Tibial nerve (tissue), 4 donors: ENCODE data around the gene IRX2. TPM values are rescaled to one million over a fixed set of nuclear protein-coding genes. Genes with fewer than 3 reads are reported as not detected.

ENCODE experiments used
- DNase-seq, 2 donors: peaks; one replicate each; pipeline ENCODE4 v3.0.0-alpha.2; 2019; ENCODE audit warnings: low spot score in 2 of 2
- H3K27ac ChIP-seq, 4 donors: fragments of 200-600 bp; sonication (generic) in 3 of 4; one replicate each; pipeline ENCODE4 v1.5.1; 2017 to 2019; ENCODE audit warnings: mild to moderate bottlenecking in 1 of 4
- H3K27me3 ChIP-seq, 2 donors: fragments of 200-600 bp; sonication (generic) in 1 of 2; one replicate each; pipeline versions ENCODE4 v1.5.1 to v1.6.0; 2017 to 2019
- H3K36me3 ChIP-seq, 3 donors: fragments of 200-600 bp; sonication (generic); one replicate each; pipeline ENCODE4 v1.5.1; 2018 to 2019
- H3K4me1 ChIP-seq, 4 donors: fragments of 200-600 bp; sonication (generic) in 3 of 4; one replicate each; pipeline ENCODE4 v1.5.1; 2017 to 2019
- H3K4me3 ChIP-seq, 4 donors: fragments of 200-600 bp; sonication (generic) in 3 of 4; one replicate each; pipeline ENCODE4 v1.5.1; 2017 to 2019; ENCODE audit warnings: mild to moderate bottlenecking in 1 of 4, moderate library complexity in 1 of 4
- H3K9me3 ChIP-seq, 4 donors: fragments of 200-600 bp; sonication (generic) in 3 of 4; one replicate each; pipeline ENCODE4 v1.5.1; 2017 to 2019
- CTCF ChIP-seq, 5 experiments: fragments of 200-600 bp in 3 of 5; fragments of 450-650 bp in 2 of 5; sonication (generic) in 3 of 5; IDR thresholded peaks; one replicate each; pipeline ENCODE4 v1.5.1; 2016 to 2019; ENCODE audit warnings: antibody characterized with exemption in 5 of 5, mild to moderate bottlenecking in 3 of 5, moderate library complexity in 2 of 5
- EP300 ChIP-seq, 2 donors: sonication (generic); formaldehyde crosslinking; IDR thresholded peaks; one replicate each; pipeline ENCODE4 v1.6.1; 2017; ENCODE audit warnings: antibody characterized with exemption in 2 of 2, mild to moderate bottlenecking in 1 of 2
- POLR2A ChIP-seq, 2 donors: fragments of 450-650 bp; IDR thresholded peaks; one replicate each; pipeline ENCODE4 v1.6.1; 2017; ENCODE audit warnings: antibody characterized with exemption in 2 of 2, mild to moderate bottlenecking in 2 of 2, moderate library complexity in 2 of 2
- WGBS, 2 donors: methylation state at CpG; one replicate each; pipeline ENCODE4 v1.1.5; 2018; 5-methylcytosine and 5-hydroxymethylcytosine counted together
- total RNA-seq, 4 donors: library from RNA; depleted of rRNA; stranded (reverse); fragments of >200 nt; gene quantifications; one replicate each; pipeline ENCODE4 v1.1.0, GENCODE V29; 2016

Gene IRX2
- total RNA-seq, 4 donors from 2014 or later: not detected

GRCh38 chr5:2740051-2740875 lies 11.2 kb downstream of the IRX2 start:
- Histone ChIP-seq H3K27ac (no peak overlapping the region), H3K4me1 (peaks cover 0 to 27% (median 3%) of the 10 kb centered on the region in 4 donors), H3K9me3 (peaks cover 0 to 18% (median 0%) of the 10 kb centered on the region in 4 donors), H3K36me3 (no peaks in the 10 kb centered on the region), H3K27me3 (peaks cover 0 to 85% of the 10 kb centered on the region in 2 donors), H3K4me3 (peak overlapping the region in 1 of 4 donors; percentile 23)
- DNase-seq: no peak
- TF ChIP-seq POLR2A (IDR thresholded peaks at IDR 0.05) (no peak), CTCF (IDR thresholded peaks at IDR 0.05) (no peak), EP300 (IDR thresholded peaks at IDR 0.05) (no peak)
- 5 to 10% methylated on average over 22 to 37 of the region's 59 CpGs for WGBS, 2 donors

- Histone ChIP-seq H3K27ac (no peak overlapping the region), H3K36me3 (no peaks in the 10 kb centered on the region), H3K27me3 (peaks cover 0 to 78% of the 10 kb centered on the region in 2 donors), H3K4me1 (peaks cover 0 to 27% (median 3%) of the 10 kb centered on the region in 4 donors), H3K9me3 (peaks cover 0 to 18% (median 0%) of the 10 kb centered on the region in 4 donors), H3K4me3 (peak overlapping the region in 3 of 4 donors; percentile 22 to 52 (median 23))
- 0 to 1% methylated on average over 23 to 66 of the region's 68 CpGs for WGBS, 2 donors
- no peak for DNase-seq
- no peak for TF ChIP-seq EP300 (IDR thresholded peaks at IDR 0.05)
- no peak for TF ChIP-seq POLR2A (IDR thresholded peaks at IDR 0.05)
- TF ChIP-seq CTCF (IDR thresholded peaks at IDR 0.05): no peak
These were observed 12.0 kb downstream of the IRX2 start for GRCh38 chr5:2739360-2740050.

- Histone ChIP-seq H3K27me3 (peaks cover 0 to 71% of the 10 kb centered on the region in 2 donors), H3K36me3 (no peaks in the 10 kb centered on the region), H3K9me3 (peaks cover 0 to 18% (median 0%) of the 10 kb centered on the region in 4 donors), H3K4me3 (peak overlapping the region in 1 of 4 donors; percentile 52), H3K27ac (no peak overlapping the region), H3K4me1 (peaks cover 0 to 27% (median 3%) of the 10 kb centered on the region in 4 donors)
- DNase-seq: no peak
- no peak for TF ChIP-seq EP300 (IDR thresholded peaks at IDR 0.05)
- TF ChIP-seq POLR2A (IDR thresholded peaks at IDR 0.05): no peak
- no peak for TF ChIP-seq CTCF (IDR thresholded peaks at IDR 0.05)
- WGBS, 2 donors: 8 to 17% methylated on average over 14 to 36 of the region's 54 CpGs
These were observed 12.6 kb downstream of the IRX2 start for GRCh38 chr5:2738700-2739359.

- H3K27me3 ChIP-seq: peaks cover 0 to 65% of the 10 kb centered on the region in 2 donors
- H3K9me3 ChIP-seq: peaks cover 0 to 18% (median 0%) of the 10 kb centered on the region in 4 donors
- no peak overlapping the region for H3K4me3 ChIP-seq
- peaks cover 0 to 24% (median 3%) of the 10 kb centered on the region in 4 donors for H3K4me1 ChIP-seq
- H3K27ac ChIP-seq: no peak overlapping the region
- no peak for TF ChIP-seq POLR2A (IDR thresholded peaks at IDR 0.05)
- TF ChIP-seq EP300 (IDR thresholded peaks at IDR 0.05): no peak
- no peak for TF ChIP-seq CTCF (IDR thresholded peaks at IDR 0.05)
- no peaks in the 10 kb centered on the region for H3K36me3 ChIP-seq
- WGBS, 2 donors: 17 to 22% methylated on average over 10 of the region's 10 CpGs
- no peak for DNase-seq
These were observed 13.2 kb downstream of the IRX2 start for GRCh38 chr5:2738156-2738699.
